GM21447 (cell line): ENCODE data around the gene SELENOH.
"Not testable (repeated sequence)": the region's sequence is repeated elsewhere in the genome, so short reads cannot be mapped to it uniquely, and the experiment has no call there.

Source experiments
- ATAC-seq: cut with Tn5 transposase; IDR thresholded peaks from one replicate; pipeline ENCODE4 v1.9.1; 2021; ENCODE audit not compliant: unreplicated experiment

SELENOH gene, protein sequence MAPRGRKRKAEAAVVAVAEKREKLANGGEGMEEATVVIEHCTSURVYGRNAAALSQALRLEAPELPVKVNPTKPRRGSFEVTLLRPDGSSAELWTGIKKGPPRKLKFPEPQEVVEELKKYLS

DNA sequence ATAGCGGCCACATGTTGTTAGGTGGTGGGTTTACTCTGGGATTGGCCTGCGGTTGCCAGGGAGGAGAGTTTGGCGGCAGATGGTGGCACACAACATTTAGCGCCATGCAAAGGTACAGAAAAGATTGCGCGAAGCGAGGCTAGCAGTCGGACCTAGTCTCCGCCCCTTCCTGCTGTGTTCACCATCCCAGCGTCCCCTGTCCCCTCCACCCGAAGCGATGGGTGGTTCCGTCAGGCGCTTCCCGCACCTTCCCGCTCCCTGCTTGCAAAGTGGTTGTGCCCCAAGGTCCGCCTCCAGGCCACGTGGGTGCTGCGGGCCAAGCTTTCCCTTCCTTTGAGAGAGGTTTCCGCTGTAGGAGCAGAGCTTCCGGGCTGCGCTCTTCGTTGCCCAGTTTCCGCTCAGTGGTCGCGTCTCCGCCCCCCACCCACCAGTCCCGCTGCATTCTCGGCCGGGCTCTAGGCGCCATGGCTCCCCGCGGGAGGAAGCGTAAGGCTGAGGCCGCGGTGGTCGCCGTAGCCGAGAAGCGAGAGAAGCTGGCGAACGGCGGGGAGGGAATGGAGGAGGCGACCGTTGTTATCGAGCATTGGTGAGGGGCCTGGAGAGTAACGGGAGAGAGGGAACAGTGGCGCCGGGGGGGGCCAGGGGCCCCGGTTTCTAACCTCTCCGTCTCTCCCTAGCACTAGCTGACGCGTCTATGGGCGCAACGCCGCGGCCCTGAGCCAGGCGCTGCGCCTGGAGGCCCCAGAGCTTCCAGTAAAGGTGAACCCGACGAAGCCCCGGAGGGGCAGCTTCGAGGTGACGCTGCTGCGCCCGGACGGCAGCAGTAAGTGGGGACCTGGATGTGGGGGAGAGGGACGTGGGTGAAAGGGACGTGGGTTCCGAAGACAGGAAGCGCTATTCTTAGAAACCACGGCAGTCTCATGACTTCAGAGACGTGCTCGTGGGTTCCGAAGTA lies at the start of gene SELENOH:
Gene SELENOH (plus strand): TSS at position 360 of the 955 bp plus-strand sequence. CDS start 105 bp downstream, at position 465.
- peak; percentile 89 for ATAC-seq

DNA sequence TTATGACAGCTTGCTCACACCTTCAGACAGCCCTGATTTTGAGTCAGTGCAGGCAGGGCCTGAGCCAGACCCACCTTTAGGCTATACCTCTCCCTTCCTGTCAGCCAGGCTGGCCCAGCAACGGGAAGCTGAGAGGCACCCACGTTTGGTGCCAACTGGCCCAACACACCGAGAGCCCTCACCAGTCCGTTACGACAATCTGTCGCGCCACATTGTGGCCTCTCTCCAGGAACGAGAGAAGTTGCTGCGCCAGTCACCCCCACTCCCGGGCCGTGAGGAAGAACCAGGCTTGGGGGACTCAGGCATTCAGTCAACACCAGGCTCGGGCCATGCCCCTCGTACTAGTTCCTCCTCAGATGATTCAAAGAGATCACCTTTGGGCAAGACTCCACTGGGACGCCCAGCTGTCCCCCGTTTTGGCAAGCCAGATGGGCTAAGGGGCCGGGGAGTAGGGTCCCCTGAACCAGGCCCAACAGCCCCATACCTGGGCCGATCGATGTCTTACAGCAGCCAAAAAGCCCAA lies 42.4 kb upstream of the SELENOH start:
- ATAC-seq: no peak

DNA sequence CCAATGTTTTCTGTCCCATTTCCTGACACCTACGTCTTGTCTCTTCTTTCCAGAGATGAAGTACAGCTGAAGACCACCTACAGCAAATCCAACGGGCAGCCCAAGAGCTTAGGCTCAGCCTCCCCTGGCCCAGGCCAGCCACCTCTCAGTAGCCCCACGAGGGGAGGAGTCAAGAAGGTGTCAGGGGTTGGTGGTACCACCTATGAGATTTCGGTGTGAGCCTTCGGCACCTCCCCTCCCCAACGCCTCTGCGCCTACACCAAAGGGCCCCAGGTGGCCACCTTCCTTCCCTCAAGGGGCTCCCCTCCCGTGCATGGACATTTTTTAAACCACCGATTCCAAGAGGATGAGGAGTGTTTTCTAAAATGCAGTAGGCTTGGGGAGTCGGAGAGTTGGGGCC lies 41.5 kb upstream of the SELENOH start:
- ATAC-seq: no peak

DNA sequence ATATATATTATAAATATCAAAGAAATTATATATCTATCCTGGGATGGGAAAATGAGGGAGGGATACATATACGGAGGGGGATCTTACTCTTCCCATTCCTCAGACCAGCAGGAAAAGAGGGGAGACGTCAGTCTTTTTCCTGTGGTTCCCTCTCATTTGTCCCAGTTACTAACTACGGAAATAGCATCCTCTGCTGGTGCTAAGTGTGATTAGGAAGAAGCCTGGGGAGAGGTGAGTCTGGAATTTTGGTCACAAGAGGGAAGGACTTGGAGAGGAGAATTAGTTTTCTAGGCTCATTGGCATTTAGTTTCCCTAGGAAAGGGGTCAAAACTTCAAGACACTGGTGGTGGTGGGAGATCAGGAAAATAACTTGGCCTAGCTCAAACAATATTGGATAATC lies 40.9 kb upstream of the SELENOH start:
- ATAC-seq: no peak

DNA sequence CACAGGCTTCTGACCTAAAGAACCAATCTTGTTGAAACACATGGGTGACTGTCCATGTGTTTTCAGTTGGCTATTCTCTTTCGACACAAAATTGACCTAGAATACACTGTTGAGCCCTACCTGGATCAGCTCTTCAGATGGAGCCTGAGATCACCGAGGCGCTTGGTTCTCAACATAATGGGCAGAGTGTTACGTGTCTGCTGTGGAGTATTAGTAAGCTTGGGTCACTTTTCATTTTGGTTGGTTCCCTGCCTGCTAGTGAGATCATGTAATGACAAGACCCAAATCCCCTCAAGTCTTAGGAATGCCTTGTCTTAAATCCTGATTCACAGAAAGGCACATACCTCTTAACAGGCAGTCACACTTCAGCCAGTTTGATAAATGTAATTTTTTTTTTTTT lies 38.0 kb upstream of the SELENOH start:
- ATAC-seq: no peak

DNA sequence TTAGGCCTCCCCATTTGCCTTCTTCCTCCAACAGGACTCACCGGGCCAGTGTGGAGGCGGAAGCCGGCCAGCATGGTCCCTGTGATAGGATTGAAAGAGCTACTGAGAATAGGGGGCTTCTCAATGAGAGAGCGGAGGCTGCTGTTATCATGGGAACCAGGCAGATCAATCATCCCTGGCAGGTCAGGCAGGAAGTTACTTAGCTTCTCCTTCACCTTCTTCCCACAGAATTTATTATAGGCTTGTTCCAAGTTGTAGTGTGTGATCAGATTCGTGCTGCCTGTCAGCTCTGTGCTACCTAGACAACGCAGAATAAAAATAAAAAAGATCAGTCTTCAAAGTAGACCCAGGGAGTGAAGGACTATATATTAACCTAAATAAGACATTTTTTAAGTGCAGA lies 36.4 kb upstream of the SELENOH start:
- no peak for ATAC-seq

DNA sequence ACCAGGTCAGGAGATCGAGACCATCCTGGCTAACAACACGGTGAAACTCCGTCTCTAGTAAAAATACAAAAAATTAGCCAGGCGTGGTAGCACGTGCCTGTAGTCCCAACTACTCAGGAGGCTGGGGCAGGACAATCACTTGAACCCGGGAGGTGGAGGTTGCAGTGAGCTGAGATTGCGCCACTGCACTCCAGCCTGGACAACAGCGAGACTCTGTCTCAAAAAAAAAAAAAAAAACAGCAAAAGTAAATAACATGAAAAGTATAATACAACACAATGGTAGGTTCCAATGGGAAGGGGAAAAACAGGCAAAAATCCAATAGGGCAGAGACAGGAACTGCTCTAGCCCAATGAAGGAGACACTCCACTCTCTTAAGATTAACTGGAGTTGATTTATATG lies 35.9 kb upstream of the SELENOH start:
- not testable (repeated sequence) for ATAC-seq

DNA sequence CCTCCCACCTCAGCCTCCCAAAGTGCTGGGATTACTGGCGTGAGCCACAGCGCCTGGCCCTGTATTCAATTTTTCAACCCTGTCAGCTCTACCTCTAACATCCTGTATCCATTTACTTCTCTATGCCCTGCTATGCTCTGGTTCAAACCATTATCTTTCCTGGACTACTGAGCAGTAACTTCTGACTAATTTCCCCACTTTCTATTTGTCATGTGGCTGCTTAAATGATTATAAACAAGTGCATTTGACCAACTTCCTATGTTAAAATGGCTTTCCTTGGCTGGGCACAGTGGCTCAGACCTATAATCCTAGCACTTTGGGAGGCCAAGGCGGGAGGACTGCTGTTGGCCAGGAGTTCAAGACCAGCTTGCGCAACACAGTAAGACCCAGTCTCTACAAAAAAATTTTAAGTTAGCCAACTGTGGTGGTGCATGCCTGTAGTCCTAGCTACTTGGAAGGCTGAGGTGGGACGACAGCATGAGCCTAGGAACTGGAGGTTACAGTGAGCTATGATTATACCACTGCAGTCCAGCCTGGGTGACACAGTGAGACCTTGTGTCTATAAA lies 31.4 kb upstream of the SELENOH start:
- ATAC-seq: no peak

DNA sequence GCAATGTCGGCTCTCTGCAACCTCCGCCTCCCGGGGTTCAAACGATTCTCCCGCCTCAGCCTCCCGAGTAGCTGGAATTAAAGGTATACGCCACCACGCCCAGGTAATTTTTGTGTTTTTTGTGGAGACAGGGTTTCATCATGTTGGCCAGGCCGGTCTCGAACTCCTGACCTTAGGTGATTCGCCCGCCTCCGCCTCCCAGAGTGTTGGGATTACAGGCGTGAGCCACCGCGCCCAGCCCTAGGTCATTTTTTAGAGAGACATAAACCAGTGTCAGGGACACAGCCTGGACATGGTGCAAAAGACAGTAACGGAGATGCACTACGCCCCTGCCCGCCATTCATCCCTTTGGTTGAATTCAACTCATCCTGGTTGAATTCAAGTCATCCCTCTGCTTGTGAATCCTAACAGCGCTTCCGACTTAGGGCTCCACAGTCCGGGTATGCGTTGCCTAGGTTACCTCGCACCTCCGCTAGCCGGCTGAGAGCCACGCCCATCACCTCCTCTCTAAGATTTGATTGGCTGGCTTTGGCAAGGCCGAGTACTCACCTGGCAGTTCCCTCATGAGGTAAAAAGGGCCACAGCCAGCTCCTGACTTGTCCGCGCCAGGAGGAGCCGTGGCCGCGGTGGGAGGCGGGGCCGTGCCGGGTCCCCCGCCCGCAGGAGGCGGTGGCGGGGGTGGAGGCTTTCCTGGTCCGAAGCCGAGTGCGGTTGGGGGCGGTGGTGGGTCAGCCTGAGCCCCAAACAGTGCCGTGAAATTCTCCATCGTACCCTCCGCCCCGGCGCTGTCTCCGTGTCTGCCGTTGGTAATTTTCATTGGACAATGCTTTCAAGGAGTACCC lies 29.7 kb upstream of the SELENOH start, which contains the start of gene MED19:
Gene MED19 (minus strand): TSS at position 802 of the 842 bp plus-strand sequence. CDS start 36 bp downstream, at position 766.
- ATAC-seq: peak; percentile 47

DNA sequence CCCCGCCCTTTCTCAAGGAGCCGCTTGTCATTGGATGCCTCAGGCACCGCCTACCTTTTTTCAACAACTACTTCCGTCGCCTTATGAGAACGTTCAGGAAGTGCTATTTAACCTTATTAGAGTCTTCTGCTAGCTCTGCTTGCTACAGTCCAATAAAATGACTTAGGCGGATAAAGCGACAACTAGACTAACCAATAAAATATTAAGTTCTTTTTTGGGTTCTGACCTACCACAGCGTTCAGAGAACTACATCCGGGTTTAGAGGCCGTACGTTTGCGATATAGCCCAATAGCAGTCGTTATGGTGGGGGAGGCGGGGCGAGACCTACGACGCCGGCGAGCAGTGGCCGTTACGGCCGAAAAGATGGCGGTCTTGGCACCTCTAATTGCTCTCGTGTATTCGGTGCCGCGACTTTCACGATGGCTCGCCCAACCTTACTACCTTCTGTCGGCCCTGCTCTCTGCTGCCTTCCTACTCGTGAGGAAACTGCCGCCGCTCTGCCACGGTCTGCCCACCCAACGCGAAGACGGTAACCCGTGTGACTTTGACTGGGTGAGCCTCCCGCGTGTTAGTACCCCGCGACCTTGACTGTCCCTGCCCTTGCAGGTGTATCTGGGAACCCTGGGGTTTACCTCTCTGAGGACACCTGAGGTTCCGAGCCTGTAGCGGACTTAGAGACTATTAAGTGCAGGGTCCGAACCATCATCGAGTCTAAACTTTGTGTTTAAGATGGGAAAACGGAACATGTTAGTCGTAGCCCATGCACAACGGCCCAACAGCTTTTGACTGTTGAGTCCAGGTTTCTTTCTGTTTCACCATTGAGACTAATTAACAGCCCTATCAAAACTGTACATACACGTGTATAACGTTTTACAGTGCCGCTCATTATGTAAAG lies 28.8 kb upstream of the SELENOH start, which contains the start of gene TMX2:
Gene TMX2 (plus strand): TSS at position 338 of the 895 bp plus-strand sequence. CDS start 26 bp downstream, at position 364.
- ATAC-seq: peak; percentile 94

DNA sequence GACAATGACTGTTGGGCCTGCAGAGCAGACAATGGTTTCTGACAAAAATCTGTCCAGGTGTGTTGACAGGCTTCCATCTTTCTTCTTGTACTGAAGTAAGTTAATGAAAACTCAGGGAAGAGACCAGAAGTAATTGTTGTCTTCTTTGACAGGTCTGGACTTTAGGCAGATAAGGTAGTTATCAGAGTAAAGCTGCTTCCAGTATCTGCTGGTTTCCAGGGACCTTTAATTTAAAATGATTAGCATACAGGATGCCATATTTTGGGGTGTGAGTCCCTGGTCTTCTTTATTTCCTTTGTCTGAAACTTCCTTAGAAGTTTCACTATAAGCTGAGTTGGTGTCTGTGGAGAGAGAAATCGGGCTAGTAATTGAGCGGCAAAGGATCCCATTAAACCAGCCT lies 27.5 kb upstream of the SELENOH start:
- no peak for ATAC-seq

DNA sequence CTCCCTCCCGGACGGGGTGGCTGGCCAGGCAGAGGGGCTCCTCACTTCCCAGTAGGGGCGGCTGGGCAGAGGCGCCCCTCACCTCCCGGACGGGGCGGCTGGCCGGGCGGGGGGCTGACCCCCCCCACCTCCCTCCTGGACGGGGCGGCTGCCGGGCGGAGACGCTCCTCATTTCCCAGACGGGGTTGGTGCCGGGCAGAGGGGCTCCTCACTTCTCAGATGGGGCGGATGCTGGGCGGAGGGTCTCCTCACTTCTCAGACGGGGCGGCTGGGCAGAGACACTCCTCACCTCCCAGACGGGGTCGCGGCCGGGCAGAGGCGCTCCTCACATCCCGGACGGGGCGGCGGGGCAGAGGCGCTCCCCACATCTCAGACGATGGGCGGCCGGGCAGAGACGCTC lies 24.6 kb upstream of the SELENOH start:
- ATAC-seq: not testable (repeated sequence)

DNA sequence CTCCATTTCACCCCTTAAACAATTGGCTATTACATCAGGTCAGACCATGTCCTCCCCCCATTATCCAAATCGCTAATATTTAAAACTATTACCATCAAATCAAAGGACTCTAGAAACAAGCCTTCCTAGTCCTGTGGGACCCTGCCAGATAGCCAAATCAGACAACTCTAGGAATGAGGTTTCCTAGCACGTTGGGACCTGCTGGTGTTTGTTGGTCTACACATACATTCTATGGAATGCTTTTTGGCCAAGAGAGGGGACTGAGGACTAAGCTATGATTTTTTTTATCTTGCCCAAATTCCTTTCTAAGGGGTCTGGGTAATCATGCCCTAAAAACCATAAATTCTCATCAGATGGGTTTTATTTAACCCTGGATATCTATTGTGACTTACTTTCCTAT lies 14.1 kb upstream of the SELENOH start:
- no peak for ATAC-seq

DNA sequence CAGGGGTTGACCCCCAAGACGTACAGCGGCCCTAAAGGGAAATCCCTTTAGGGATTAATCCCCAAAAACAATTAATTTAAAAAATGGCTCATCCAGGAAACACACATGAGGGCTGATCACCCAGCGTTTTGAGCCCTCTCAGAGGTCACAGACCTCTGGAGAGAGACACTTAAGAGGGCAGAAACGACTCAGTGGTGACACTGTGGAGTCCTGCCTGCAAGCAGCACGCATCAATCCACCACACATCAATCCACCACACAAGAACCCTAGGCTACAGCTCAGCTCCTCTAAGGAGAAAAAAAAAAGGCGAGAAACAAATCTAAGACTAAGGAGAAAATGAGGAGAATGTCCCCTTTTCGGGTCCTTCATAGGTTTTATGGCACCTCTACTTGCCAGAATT lies 12.5 kb upstream of the SELENOH start:
- ATAC-seq: no peak

DNA sequence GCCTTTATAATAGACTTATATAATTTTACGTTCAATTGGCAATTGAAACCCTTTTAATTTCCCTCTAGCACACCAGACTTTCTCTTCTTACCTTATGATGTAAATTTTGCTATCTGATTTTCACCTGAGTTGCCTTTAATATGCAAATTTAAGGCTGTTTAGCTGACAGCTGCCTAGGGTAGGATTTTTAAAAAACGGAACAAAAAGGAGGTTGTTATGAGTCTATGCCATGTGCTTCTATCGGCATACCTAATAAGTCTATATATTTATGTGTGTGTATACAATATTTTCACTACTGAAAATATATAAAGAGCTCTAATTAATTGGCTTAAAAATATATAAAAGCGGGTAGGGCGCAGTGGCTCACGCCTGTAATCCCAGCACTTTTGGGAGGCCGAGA lies 11.8 kb upstream of the SELENOH start:
- ATAC-seq: no peak

DNA sequence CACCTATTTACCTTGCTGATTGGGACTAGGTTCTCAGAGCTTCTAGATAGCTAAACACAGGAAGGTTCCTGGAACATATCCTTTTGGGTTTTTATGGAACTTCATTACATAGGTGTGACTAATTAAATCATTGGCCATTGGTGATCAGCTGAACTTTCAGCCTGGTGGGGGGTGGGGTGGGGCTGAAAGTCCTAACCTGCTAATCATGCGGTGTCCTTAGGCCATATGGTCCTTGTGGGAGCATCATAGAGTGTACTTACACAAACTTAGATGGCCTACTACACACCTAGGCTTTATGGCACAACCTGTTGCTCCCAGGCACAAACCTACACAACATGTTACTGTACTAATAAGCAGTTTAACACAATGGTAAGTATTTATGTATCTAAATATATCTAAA lies 8.6 kb upstream of the SELENOH start:
- ATAC-seq: no peak

DNA sequence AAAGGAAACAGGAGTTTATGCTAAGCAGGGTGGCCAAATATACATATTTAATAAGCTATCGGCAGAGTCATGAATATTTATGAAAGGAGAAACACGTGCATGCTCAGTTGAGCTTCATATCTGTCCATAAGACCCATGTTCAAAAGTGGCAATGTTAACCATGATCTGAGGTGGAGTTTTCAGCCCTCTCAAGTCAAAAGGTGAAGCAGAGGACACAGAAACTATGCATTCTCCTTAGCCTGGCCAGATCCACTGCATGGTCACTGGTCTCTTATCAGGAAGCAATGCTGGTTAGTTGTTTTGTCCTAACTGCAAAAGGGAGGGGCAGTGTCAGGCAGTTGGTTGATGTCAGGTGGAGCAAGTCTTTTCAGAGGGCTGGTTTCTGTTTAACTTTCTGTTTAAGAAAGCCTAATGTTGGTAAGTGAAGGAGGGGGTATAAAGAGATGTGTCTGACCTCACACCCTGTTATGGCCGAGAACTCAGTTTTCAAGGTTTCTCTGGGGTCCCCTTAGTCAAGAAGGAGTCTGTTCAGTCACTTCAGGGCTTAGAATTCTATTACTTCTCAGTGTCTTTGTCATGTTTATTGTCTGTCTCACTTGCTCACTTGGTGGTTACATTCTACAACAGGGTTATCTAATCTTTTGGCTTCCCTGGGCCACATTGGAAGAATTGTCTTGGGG lies 5.5 kb upstream of the SELENOH start:
- no peak for ATAC-seq

DNA sequence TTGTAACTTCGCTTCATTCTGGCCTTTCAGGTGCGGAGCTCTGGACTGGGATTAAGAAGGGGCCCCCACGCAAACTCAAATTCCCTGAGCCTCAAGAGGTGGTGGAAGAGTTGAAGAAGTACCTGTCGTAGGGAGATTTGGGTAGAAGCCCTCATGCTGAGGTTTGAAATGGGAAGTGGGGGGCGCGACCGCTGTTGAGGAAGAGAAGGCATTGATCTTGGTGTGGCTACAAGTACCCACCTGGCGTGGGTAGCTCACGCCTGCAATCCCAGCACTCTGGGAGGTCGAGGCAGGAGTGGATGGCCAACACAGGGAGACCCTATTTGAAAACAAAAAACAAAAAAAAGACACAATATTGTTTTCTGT lies 779 bp downstream of the SELENOH start:
- ATAC-seq: no peak

DNA sequence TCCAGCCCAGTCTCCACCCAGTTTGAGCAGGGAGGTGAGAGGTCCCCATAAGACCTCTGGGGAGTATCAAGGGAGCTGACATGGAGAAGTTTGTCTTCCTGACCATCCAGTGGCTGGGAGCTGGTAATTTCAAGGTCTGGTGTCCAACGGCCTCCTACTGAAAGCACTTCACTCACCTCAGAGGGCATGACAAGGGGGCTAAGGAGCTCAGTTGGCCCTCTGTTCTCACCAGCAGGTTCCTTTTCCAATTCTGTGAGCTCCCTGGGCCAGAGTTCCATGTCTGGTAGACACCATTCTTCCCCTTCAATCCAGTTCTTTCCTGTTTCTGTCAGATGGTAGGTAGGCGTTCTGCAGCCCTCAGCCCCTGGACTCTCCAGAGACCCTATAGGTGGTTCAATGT lies 3.1 kb downstream of the SELENOH start:
- ATAC-seq: no peak
